NB4 (cell line): ENCODE data around the gene SIL1.

ENCODE experiments used
- CTCF ChIP-seq: IDR thresholded peaks from one replicate; pipeline ENCODE4 v1.5.1; 2012; ENCODE audit warnings: low read depth, low read length
- MAX ChIP-seq: IDR thresholded peaks from 2 replicates; pipeline ENCODE4 v1.6.1; 2011; ENCODE audit warnings: low read depth, low read length
- POLR2A ChIP-seq: IDR thresholded peaks from 2 replicates; pipeline ENCODE4 v1.6.1; 2011; ENCODE audit warnings: mild to moderate bottlenecking; ENCODE audit not compliant: insufficient read length; ENCODE audit errors: extremely low read depth

GRCh38 chr5:138932171-138932810, 265.9 kb downstream of the SIL1 start:
- peak; percentile 11 for TF ChIP-seq CTCF
- no peak for TF ChIP-seq POLR2A
- TF ChIP-seq MAX: no peak
